HG03095 (cell line): Measurements from ENCODE around the gene CNBD2.
"Not testable (repeated sequence)": the region's sequence is repeated elsewhere in the genome, so short reads cannot be mapped to it uniquely, and the experiment has no call there.

Experiments used
- ATAC-seq: cut with Tn5 transposase; IDR thresholded peaks from one replicate; pipeline ENCODE4 v1.9.1; 2021; ENCODE audit warnings: moderate library complexity; ENCODE audit not compliant: unreplicated experiment

CNBD2 gene

DNA sequence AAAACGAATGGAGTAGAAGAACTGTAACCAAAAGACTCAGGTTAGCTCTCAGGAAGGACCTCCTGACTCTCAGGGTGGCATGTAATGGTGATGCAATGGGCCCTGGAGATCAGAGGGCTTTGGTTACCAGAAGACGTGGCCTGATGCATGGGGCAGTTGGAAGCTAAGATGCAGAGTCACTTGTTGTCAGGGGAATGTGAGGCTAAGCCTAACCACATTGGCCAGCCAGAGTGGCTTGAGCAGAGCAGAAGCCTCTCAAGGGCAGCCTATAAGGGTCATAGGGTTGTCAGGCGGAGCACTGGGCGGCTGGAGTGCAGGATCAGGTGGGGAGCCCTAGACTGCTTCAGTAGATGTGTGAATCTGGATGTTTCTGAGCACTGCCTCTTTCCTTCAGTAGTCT, 5.9 kb downstream of the CNBD2 start:
- no peak for ATAC-seq

DNA sequence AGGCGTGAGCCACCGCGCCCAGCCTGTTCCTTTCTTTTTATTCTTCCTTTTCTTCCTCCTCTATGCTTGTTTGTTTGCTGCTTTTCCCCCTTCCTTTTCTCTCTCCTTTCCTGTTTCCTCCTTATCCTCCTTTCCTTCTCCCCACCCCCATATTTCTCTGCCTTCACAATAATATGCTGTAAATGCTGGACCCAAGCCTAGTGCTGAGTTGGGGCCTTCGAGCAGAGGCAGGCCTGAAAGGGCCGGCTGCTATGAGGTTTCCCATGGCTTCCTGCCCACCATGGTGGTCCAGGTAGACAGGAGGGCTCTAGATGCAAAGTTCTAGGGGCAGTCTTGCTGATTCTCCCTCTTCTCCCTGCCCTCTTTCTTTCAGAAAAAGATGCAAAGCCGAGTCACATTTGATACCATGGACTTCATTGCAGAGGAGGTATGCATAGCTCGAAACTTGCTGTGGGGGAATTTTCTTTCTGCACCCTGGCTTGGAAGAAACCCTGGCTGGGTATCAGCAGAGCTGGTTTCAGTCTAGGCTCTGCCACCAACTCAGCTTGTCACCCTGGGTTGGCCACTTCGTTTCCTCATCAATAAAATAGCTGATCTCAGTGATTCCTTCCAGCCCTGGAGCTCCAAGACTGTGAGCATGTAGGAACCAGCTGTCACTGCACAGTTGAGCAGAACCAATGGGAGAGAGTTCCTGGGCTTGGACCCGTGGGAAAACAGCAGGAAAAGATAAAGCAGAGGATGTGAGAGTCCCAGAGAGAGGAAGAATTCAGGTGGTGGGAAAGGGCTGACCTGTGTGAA, 7.4 kb downstream of the CNBD2 start:
- no peak for ATAC-seq

DNA sequence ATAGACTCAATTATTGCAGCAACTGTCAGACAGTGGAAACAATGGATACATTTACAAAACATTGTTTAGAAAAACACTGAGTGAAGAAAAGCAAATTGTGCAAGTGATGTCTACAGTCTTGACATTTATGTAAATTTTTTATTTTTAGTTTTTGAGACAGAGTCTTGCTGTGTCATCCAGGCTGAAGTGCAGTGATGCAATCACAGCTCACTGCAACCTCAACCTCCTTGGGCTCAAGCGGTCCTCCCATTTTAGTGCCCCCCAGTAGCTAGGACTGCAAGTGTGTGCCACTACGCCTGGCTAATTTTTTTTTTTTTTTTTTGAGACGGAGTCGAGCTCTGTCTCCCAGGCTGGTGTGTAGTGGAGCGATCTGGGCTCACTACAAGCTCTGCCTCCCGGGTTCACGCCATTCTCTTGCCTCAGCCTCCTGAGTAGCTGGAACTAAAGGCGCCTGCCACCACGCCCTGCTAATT, 9.7 kb downstream of the CNBD2 start:
- no peak for ATAC-seq

DNA sequence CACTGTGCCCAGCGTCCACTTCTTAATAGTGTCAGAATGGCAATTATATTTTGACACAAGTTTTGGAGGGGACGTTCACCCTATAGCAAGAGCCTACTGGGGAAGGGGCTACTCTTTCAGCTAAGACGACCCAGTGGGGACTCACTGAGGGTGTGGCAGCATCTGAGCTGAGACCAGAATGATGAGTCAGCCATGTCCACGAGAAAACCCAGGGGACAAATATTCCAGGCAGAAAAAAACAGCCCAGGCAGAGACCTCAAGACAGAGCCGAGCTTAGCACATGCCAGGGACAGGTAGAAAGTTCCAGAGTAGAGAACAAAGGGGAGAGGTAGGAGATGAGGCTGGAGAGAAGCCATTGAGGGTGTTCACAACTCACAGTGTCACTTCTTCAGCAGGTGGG, 11.2 kb downstream of the CNBD2 start:
- no peak for ATAC-seq

DNA sequence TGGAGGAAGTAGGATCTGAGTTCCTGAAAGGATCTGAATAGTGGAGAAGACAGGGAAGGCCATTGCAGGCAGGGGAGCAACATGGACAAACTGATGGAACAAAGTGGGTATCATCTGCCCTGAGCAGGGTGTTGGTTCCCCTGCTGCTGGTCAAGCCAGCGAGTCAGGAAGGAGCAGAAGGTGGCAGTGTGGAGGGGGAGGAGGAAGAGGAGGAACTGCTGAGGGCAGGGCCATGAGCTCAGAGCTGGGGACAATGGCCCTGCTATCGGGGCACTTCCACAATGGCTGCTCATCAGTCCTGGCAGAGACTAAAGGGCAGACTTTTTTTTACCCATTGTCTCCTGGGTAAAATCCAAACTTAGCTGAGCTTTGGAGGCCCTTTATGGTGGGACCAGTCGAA, 13.6 kb downstream of the CNBD2 start:
- ATAC-seq = no peak

DNA sequence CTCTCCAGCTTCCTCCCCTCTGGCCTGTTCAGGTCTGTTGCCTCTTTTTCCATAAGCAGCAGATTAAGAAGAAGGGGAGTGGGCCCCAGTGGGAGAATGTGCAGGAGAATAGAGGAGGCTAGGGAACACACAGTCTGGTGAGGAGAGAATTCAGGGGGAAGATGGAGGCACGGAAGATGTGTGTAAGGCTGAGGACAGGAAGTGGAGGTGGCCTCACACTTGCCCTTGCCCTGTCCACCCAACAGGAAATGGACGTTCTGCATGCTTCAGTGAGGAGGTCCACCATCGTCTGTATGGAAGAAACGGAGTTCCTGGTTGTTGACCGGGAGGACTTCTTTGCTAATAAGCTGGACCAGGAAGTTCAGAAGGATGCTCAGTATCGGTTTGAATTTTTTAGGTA, 16.0 kb downstream of the CNBD2 start:
- ATAC-seq = no peak

DNA sequence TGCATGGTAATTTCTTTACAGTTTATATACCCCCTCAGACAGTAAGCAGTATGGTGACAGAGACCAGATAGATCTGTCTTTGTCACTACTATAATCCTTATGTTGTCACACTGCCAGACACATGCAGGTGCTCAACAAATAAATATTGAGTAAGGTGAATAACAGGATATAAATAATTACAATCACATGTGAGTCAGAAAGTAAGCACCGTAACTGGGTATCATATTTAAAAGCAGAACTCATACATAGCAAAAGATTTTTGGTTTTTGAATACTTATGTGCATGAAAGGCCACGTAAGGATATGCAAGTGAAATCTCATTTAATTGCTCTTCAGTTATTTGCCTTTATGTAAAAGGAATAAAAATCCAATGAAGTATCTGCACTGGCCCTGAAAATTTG, 17.4 kb downstream of the CNBD2 start:
- ATAC-seq = no peak

DNA sequence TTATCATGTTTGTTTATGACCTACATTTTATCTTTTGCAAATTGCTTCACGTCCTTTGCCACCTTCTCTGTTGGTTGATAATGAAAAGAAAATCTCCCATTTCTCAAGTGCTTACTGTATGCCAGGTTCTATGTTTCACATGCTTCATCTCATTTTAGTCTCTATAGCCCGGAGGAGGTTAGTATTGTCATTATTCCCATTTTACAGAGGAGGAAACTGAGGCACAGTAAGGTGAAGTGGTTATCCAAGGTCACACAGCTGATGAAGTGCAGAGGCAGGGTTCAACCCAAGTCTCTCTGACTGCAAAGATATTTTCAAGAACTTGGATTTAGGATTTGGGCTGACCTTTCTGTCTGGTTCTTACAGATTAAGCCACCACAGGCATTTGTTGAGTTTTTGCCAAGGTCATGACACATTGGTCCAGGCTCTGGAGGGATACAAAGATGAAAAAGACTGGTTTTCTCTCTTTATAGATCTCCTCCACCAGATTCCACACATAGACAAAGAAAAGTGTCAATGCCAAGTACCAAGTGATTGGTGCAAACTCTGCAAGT, 20.6 kb downstream of the CNBD2 start:
- no peak for ATAC-seq

DNA sequence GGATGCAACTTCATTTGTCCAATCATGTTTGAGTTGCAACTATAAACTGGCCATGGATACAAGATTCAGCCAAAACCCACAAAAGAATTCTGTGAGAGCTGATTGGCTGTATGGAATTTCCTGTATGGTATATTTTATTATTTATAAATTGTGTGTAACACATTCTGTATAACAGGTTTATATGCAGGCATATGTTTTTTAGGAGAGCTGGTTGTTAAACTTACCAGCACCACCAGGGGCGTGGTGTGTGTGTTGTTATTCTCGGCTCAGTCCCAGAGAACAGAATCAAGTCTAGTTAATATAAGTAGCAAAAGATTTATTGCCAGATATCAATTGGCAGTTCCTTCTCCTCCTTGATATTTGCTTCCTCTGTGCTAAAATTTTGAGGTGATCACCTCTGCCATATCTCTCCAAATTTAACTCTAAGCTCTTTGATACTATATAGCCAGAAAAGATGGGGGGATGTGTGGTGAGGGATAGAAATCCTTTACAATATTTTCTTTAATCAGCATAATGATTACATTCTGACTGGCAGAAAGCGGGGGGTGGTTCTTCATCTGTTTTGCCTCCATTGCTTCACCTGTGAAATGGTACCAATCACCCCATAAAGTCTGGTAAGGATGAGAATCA, 22.9 kb downstream of the CNBD2 start:
- no peak for ATAC-seq

DNA sequence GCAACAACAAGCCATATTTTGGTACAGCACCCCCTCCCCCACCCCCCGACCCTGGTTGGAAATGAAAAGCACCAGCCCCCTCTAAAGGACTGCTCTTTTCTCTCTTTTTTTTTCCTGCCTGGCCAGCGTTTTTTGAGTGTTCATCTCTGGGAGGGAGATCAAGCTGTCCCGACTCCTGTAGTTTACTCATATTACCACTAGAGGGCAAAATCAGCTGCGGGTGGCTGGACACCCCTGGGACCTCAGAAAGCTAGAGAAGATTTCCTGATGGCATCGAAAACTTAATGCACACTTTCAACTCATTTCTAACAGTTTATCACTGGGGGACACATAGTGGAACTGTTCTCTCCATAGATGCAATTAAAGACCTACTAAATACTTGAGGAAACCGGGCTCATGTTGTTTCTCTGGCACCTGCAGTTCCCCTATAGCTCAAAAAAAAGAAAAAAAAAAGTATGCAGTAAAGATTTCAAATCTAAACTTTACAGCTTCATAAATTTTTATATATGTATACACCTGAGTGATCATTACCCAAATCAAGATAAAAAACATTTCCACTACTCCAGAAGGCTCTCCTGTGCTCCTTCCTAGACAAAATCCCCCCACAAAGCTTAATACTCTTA, 24.4 kb downstream of the CNBD2 start:
- no peak for ATAC-seq

DNA sequence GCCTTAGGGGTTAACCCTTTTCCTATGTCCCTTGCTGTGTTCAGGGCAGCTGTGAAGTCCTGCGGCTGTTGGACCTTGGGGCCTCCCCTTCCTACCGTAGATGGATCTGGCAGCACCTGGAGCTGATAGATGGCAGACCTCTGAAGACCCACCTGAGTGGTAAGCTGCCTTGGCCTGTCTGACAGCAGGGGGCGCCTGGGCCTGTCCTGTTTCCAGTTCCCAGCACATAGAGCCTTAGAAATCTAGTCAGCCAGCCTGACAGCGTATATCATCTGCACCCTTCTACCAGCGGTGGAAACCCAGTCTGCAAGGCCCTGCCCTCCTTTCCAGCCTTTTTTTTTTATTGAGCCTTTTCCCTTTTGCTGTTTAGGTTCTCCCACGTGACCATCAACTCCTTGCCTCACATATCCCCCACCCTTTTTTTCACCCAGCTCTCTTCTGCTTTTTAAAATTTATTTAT, 26.6 kb downstream of the CNBD2 start:
- ATAC-seq = no peak

DNA sequence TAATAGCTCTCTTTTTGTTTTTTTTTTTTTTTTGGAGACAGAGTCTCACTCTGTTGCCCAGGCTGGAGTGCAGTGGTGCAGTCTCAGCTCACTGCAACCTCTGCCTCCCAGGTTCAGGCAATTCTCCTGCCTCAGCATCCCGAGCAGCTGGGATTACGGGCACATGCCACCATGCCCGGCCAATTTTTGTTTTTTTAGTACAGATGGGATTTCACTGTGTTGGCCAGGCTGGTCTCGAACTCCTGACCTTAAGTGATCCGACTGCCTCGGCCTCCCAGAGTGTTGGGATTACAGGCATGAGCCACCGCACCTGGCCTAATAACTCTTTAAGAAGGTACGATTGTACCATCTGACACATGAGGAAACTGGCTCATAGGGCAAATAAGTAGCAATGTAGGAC, 28.1 kb downstream of the CNBD2 start:
- ATAC-seq = not testable (repeated sequence)

DNA sequence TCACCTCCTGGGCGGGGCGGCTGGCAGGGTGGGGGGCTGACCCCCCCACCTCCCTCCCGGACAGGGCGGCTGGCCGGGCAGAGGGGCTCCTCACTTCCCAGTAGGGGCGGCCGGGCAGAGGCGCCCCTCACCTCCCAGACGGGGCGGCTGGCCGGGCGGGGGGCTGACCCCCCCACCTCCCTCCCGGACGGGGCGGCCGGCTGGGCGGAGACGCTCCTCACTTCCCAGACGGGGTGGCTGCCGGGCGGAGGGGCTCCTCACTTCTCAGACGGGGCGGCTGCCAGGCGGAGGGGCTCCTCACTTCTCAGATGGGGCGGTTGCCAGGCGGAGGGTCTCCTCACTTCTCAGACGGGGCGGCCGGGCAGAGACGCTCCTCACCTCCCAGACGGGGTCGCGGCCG, 32.9 kb downstream of the CNBD2 start:
- ATAC-seq = not testable (repeated sequence)

DNA sequence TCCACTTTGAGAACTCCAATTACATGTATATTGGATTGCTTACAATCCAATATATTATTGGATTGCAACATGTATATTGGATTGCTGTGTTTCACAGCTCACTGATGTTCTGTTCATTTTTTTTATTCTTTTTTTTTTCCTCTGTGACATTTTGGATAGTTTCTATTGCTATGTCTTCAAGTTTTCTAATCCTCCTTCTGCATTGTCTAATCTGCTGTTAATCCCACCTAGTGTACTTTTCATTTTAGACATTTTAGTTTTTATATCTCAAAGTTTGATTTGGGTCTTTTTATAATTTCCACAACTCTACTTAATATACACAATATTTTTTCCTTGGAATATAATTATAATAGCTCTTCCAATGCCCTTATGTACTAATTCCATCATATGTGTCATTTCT, 34.5 kb downstream of the CNBD2 start:
- no peak for ATAC-seq

DNA sequence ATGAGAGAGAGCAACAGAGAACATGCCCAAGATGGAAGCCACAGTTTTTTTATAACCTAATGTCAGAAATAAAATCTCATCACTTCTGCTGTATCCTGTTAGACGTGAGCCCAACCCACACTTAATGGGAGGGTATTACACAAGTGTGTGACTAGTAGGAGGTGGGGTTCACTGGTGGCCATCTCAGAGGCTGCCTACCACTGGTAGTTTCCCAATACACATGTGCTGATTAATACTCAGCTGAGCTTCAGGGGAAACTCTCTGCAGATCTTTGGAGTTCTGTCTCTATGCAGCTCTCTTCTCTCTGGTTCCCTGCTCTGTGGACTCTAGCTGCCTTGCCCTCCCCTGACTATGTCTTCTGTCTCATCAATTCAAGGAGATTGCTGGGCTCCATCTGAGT, 35.7 kb downstream of the CNBD2 start:
- ATAC-seq = no peak

DNA sequence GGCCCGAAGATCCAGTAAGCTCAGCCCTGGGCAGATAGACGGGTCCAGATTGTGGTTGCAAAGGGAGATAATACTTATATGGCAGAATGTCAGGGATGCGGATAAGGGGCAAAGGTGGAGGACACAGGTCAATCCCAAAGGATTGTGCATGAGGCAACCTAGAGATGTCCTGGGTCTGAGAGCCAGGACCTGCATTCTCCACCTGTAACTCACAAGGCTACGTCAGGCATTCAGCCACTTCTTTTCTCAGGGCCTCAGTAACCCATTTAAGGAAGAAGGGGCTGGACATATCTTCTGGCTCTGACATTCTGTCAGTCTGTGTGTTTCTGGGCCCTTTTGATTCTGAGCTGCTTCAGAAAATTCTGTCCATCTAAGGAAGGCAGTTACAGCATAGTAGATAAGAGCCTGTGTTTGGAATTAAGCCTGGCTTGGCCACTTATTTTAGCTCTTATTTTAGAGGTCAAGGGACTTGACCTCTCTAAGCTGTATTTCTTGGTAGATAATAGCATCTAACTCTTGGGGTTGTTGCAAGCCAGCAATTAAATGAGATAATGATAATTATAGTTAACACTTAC, 40.2 kb downstream of the CNBD2 start:
- ATAC-seq = no peak

DNA sequence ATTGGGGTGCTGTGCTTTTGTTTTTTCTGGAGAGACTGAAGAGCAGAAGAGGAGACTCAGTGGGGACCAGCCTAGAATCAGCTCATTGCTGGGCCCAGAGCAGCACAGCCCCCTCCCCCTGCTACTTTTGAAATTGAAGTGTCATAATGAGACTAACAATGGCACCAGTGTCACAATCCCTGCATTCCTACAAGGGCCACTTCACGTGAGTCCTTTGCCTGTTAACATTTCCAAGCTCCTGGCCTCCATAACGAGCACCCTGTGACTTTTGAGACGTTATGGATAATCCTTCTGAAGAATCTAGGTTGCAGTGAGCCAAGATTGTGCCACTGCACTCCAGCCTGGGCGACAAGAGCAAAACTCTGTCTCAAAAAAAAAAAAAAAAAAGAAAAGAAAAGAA, 41.7 kb downstream of the CNBD2 start:
- ATAC-seq = no peak

DNA sequence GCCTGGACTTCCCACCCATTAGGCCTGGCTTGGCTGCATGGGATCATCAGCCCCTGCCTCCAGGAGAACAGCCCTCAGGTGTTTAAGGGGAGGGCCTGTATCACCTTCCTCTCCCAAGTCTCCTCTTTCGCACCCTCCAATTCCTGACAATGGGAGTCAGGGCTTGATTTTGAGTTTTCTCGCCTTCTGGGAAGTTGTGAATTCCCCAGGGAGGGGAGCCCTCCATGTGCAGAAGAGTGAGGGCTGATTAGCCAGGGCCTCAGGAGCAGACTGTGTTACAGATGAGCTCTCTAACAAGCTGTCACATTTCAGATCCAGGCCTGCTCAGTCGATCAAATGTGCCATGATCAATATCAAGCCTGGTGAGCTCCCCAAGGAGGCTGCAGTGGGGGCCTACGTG, 42.4 kb downstream of the CNBD2 start:
- no peak for ATAC-seq

DNA sequence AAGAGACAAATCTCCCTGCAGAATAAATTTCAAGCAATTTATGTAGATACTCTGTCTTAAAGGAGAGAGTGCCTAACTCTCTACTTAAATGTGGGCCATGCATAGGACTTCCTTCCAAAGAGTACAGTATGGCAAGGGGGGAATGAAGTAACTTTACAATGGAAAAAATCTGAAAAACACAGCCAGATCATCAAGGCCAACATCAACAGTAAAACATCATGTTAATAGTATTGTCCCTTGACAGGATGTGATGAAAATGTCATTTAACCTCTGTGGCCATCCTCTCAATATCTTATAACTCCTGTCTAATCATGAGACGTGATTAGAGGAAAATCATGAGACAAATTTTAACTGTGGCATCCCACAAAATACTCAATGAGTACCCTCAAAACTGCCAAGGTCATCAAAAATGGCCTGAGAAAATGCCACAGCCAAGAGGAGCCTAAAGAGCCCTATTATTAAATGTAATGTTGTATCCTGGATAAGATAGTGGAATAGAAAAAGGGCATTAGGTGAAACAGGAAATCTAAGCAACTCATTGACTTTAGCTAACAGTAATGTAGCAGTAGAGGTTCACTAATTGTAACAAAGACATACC, 47.5 kb downstream of the CNBD2 start:
- ATAC-seq = no peak

DNA sequence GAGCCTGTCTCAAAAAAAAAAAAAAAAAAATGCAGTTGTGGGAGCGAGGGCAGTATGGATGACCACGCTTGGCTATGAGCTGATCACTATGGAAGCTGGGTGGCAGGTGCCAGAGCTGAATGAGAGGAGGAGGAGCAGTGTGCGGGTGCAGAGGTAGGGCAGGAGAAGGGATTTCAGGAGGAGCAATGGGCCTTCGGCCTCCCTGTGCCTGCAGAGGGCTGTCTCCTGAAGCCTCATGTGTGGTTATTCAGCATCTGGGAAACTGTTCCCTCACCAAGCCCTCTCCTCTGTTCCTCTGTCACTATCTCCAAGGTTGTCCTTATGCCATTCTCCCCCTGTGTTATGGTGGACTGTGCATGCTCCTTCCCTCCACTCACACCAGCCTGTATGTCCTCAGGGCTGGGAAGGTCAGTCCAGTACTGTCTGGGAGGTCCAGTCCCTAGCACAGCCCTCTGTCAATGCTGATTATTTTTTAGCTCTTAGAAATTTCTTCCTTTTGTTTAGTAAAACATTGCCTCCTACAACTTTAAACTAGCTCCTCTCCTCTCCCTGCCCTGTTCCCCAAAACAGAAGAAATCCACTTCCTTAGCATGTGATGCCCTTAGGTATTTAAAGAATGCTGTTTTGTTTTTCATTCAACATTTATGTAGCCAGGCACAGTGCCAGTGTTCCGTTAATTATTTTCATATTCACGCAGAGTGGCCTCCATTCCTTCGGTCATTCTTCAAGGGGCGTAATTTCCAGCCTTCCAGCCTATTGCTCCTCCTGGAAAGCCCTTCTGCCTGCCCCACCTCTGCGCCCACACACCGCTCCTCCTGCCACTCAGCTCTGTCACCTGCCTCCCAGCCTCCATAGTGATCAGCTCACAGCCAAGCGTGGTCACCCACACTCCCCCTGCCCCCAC, 48.9 kb downstream of the CNBD2 start:
- no peak for ATAC-seq
